Activated CD8-positive, alpha-beta memory T cell treated with anti-CD3 and anti-CD28 coated beads for 24 hours (primary cell): ENCODE measurements around the gene ACAD10.
A peak's percentile ranks its signal among the peaks of the same experiment; 100 is the strongest.
"Not testable (repeated sequence)": the region's sequence is repeated elsewhere in the genome, so short reads cannot be mapped to it uniquely, and the experiment has no call there.

Experiments used
- DNase-seq: peaks from one replicate; pipeline ENCODE4 v3.0.0-alpha.2; 2020

ACAD10 gene

GRCh38 chr12:111685811-111686573 lies at the start of gene ACAD10, which contains the start of gene BRAP:
ACAD10 (plus strand) TSS chr12:111686053; CDS start chr12:111692710, 6,657 bp downstream.
BRAP (minus strand) TSS chr12:111685956; CDS start chr12:111685792, 164 bp downstream.
- peak; percentile 97 for DNase-seq

GRCh38 chr12:111636209-111636945 lies 49.5 kb upstream of the ACAD10 start:
- DNase-seq, result no peak

DNA sequence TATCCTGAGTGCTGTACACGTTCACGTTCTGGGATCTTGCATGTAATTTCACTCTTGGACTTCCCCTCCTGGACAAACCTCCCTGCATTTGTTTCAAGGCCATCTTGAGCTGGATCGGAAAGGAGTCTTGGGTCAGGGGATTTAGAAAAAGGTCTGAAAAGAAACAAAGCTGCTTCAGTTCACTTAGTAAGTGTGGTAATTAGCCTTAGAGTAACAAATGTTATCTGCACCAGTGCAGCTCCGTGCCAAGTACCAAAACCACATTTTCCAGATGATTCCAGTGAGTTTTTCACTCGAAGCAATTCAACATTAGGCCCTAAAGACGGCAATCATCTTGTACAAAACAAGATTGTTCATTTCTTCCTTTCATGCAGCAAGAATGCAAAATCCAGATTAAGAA lies 47.3 kb upstream of the ACAD10 start:
- no peak for DNase-seq

- no peak for DNase-seq
Measured at GRCh38 chr12:111640506-111640905, 45.3 kb upstream of the ACAD10 start.

GRCh38 chr12:111642681-111643426 lies 43.0 kb upstream of the ACAD10 start:
- no peak for DNase-seq

- no peak for DNase-seq
Measured at GRCh38 chr12:111643427-111643826, 42.4 kb upstream of the ACAD10 start.

DNA sequence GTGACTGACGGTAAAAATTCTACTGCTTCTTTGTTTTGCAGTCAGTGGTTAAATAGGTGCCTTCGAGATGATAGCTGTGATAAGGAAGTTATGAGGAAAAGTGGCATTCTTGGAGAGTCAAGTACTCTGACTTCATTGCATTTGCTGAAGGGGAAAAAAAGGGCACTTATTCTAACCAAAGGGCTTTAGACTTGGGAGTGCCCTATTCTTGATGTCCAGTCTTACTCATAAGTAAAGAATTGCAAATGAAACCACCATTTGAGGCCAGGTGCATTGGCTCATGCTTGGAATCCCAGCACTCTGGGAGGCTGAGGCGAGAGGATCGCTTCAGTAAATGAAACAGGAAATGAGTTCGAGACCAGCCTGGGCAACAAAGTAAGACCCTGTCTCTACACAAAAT lies 40.4 kb upstream of the ACAD10 start:
- no peak for DNase-seq

GRCh38 chr12:111650912-111651311 lies 34.9 kb upstream of the ACAD10 start:
- DNase-seq, result no peak

- DNase-seq, result not testable (repeated sequence)
Measured at GRCh38 chr12:111652530-111652929, 33.3 kb upstream of the ACAD10 start.

GRCh38 chr12:111653596-111653995 lies 32.3 kb upstream of the ACAD10 start:
- no peak for DNase-seq

- no peak for DNase-seq
Measured at GRCh38 chr12:111655356-111655755, 30.5 kb upstream of the ACAD10 start.

GRCh38 chr12:111656016-111656415 lies 29.8 kb upstream of the ACAD10 start:
- no peak for DNase-seq

DNA sequence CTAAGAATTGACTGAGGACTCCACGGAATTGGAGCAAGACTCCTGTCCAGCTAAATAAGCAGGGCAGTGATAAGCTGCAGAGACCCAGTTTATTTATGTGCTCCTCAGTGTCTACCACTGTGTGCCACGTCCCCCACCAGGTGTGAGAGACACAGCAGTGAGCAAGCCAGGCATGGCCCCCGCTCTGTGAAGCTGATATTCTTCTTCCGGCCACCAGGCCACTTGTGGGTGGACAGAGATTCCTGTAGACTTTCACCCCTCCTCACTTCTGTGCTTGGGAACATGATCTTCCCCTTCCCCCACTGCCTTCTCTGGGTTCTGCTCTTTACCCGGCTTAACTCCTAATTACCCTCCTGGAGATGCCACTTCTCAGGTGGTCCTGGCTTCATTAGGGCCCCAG lies 21.4 kb upstream of the ACAD10 start:
- no peak for DNase-seq

DNA sequence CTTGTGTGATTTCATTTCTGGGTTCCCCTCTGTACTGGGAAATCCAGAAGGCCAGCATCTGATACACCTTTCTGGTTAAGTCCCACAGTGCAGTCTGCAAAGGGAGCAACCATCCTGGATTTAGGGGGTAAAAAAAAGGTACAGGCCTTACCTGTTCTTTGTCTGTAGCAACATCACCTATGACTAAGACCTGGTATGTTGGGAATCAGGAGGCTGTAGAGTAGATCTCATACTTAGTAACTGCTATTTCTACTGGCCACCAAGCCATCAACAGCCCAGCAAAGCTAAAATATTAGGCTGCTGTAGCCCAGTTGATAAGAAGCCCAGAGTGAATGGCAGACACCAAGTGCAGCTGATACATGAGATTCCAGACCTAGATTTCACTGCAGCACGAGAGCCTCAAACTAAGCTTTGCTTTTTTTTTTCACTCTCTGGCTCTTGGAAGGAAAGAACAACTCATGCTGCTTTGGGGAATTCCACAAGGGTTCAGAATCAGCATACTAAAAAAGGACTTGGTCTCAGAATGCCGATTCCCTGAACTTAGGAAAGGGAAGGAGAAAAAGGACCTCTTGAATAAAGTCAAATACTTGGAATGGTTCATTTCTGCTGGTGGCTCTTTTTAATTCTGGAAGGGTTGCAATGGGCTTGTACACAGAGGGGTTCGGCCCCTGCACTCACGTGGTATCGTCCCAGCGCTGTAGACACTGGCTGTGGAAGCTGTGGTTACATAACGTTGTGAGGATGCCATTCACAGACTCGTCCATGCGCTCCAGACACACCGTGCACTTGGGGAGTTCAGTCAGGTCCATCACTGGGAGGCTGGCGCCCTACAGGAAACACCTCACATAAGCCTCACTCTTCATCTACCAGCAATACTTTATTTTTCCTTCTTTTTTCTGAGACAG lies 20.6 kb upstream of the ACAD10 start:
- DNase-seq, result no peak

GRCh38 chr12:111672822-111673381 lies 13.0 kb upstream of the ACAD10 start:
- no peak for DNase-seq

GRCh38 chr12:111673503-111673902 lies 12.3 kb upstream of the ACAD10 start:
- no peak for DNase-seq

DNA sequence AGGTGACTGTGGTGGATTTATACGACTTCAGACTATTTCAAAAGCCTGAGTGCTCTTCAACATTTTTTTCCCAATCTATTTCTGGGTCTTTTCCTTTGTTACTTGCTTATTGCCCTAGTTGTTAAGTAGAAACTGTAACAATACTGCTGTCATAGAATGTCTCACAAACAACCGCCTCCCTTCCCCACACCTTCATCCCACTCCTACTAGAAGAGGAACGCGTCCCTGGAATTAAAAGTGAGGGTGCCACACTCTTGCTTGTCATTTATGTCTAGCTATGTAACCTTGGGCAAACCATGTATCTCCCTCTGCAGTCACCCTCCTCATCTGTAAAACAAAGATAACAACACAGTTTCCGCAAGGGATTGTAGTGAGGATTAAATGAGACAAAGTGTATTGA lies 8.7 kb upstream of the ACAD10 start:
- no peak for DNase-seq

- DNase-seq, result not testable (repeated sequence)
Measured at GRCh38 chr12:111684485-111685198, 1.2 kb upstream of the ACAD10 start.

DNA sequence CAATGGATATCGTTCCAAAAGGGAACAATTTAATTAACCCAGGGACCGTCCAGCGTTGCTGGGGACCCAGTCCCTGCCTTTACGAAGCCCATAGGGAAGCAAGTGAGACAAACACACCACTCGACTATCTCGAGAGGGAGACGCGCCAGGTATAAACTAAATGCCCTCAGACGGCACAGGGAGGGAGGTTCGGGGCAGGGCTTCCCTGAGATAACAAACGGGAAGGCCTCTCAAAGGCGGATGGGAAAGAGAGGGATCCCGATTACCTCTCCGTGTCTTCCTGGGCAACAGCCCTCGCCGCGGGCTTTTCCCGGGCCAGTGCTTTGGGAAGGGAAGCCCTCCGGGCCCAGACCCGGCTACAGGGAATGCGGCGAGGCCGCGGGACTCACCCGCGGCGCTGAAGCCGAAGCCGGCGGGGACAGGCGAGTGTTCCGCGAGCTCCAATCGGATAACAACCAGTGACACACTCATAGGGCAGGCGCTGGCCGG lies 487 bp upstream of the ACAD10 start:
- DNase-seq, result no peak

DNA sequence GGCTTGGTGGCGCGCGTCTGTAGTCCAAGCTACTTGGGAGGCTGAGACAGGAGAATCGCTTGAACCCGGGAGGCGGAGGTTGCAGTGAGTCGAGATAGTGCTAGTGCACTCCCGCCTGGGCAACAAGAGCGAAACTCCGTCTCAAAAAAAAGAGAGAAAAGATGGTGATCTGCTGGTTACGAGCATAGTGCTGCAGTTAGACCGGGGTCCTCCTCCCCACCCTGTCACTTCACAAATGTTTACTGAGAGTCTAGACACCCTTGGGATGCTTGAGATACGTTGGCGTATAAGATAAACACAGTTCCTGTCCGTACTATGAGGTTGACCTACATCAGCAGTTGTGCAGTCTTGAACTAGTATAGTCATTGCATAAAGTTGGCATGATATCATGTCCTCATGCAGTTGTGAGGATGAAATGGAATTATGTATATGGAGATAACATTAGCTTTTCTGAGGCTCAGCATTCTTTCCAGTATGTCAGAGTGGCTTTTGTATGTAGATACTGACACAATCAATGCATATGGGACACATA lies 787 bp downstream of the ACAD10 start:
- DNase-seq, result no peak

GRCh38 chr12:111687255-111687654 lies 1.4 kb downstream of the ACAD10 start:
- DNase-seq, result no peak
